ENCODE data around the gene NIPAL1. TPM values are rescaled to one million over a fixed set of nuclear protein-coding genes. Genes with fewer than 3 reads are reported as not detected.

Gene NIPAL1
- polyA plus RNA-seq, 4 donors: 2.2 to 37.4 (median 4.4) TPM

- H3K4me1 ChIP-seq (ENCODE audit: control insufficient read depth in 3 of 3, insufficient read depth in 2 of 3, low read depth in 1 of 3, low read length in 2 of 3): peaks cover 0 to 28% (median 4%) of the 10 kb centered on the region in 3 donors
- no peak for FAIRE-seq
- DNase-seq: no peak
- peaks cover 0 to 1% (median under 1%) of the 10 kb centered on the region in 3 donors for H3K36me3 ChIP-seq (ENCODE audit: control insufficient read depth in 3 of 3, insufficient read depth in 2 of 3, low read depth in 1 of 3, low read length in 3 of 3)
- 19 to 62% (median 36%) methylated on average over 5 of the region's 5 CpGs for WGBS, 3 donors
- peaks cover 0 to 9% (median 3%) of the 10 kb centered on the region in 3 donors for H3K27me3 ChIP-seq (ENCODE audit: control insufficient read depth in 3 of 3, insufficient read depth in 3 of 3, low read length in 3 of 3)
- H3K4me3 ChIP-seq (ENCODE audit: low read depth in 1 of 3, low read length in 3 of 3): peak overlapping the region in 2 of 3 donors; percentile 56 to 75
- peaks cover 0 to 11% of the 10 kb centered on the region in 2 donors for H3K9me3 ChIP-seq (ENCODE audit: control insufficient read depth in 2 of 2, insufficient read depth in 1 of 2, low read depth in 1 of 2, low read length in 1 of 2)
- H3K27ac ChIP-seq (ENCODE audit: low read depth in 1 of 3, low read length in 2 of 3): peak overlapping the region; percentile 72 to 100 (median 74)
Measured at GRCh38 chr4:48015678-48016077, 894 bp upstream of the NIPAL1 start.

DNA sequence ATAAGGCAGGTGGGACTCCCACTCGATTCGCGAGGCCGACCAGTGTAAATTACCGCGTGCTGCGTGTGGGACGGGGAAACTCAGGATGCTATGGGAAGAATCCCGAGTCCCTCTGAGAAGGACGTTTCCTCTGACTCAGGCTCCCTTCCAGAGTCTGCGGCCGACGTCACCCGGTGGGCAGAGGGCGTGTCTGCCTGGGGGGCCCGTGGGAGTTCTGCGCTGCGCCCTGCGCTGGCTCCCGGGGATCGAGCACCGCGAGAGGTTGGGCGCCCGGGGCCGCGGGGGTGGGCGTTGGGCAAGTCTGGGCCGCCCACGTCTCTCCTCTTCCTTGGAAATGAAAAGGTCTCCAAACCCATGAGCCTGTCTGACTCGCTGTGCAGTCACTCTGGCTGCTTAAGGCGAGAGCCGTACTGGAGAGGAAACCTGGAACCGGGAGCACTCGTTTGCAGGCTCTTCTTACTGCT is 568 bp downstream of the NIPAL1 start:
- H3K9me3 ChIP-seq (ENCODE audit: control insufficient read depth in 2 of 2, insufficient read depth in 1 of 2, low read depth in 1 of 2, low read length in 1 of 2): peaks cover 0 to 11% of the 10 kb centered on the region in 2 donors
- peak; percentile 79 to 89 for DNase-seq
- H3K27me3 ChIP-seq (ENCODE audit: control insufficient read depth in 3 of 3, insufficient read depth in 3 of 3, low read length in 3 of 3): peaks cover 0 to 9% (median 3%) of the 10 kb centered on the region in 3 donors
- H3K4me3 ChIP-seq (ENCODE audit: low read depth in 1 of 3, low read length in 3 of 3): peak overlapping the region; percentile 56 to 75 (median 70)
- 0 to 2% (median 1%) methylated on average over 34 to 35 of the region's 35 CpGs for WGBS, 3 donors
- no peaks in the 10 kb centered on the region for H3K36me3 ChIP-seq (ENCODE audit: control insufficient read depth in 3 of 3, insufficient read depth in 2 of 3, low read depth in 1 of 3, low read length in 3 of 3)
- peak overlapping the region; percentile 77 to 100 (median 93) for H3K27ac ChIP-seq (ENCODE audit: low read depth in 1 of 3, low read length in 2 of 3)
- FAIRE-seq: no peak
- H3K4me1 ChIP-seq (ENCODE audit: control insufficient read depth in 3 of 3, insufficient read depth in 2 of 3, low read depth in 1 of 3, low read length in 2 of 3): peaks cover 0 to 38% (median 4%) of the 10 kb centered on the region in 3 donors

GRCh38 chr4:48018112-48018511 is 1.5 kb downstream of the NIPAL1 start:
- Histone ChIP-seq H3K4me3 (ENCODE audit: low read depth in 1 of 3, low read length in 3 of 3) (peak overlapping the region in 2 of 3 donors; percentile 56 to 75), H3K4me1 (ENCODE audit: control insufficient read depth in 3 of 3, insufficient read depth in 2 of 3, low read depth in 1 of 3, low read length in 2 of 3) (peaks cover 0 to 46% (median 4%) of the 10 kb centered on the region in 3 donors)

DNA sequence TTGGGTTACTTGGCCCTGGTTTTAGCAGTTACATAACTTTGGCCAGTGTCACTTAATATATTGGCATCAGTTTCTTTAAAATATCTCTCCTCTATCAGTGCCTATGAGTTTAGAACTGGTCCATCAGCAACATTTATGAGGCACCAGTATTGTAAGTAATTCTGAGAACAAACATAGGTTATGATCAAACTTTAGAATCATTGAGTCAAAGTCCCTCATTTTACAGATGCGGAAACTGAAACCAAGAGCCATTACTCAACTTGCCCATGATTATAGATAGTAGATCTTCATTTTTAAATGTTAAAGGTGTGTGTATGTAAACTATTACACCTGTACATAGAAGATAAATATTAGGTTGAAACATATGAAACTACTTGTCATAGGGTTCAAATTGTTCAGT is 4.5 kb downstream of the NIPAL1 start:
- Histone ChIP-seq H3K4me1 (ENCODE audit: control insufficient read depth in 3 of 3, insufficient read depth in 2 of 3, low read depth in 1 of 3, low read length in 2 of 3) (peaks cover 0 to 40% (median 4%) of the 10 kb centered on the region in 3 donors), H3K36me3 (ENCODE audit: control insufficient read depth in 3 of 3, insufficient read depth in 2 of 3, low read depth in 1 of 3, low read length in 3 of 3) (peaks cover 0 to 13% (median 0%) of the 10 kb centered on the region in 3 donors), H3K9me3 (ENCODE audit: control insufficient read depth in 2 of 2, insufficient read depth in 1 of 2, low read depth in 1 of 2, low read length in 1 of 2) (no peaks in the 10 kb centered on the region), H3K27ac (ENCODE audit: low read depth in 1 of 3, low read length in 2 of 3) (peak overlapping the region in 1 of 3 donors; percentile 100), H3K4me3 (ENCODE audit: low read depth in 1 of 3, low read length in 3 of 3) (no peak overlapping the region), H3K27me3 (ENCODE audit: control insufficient read depth in 3 of 3, insufficient read depth in 3 of 3, low read length in 3 of 3) (peaks cover 0 to 9% (median 2%) of the 10 kb centered on the region in 3 donors)
- 0 to 79% (median 12%) methylated on average over 1 of the region's 1 CpG for whole genome bisulfite sequencing, 3 donors
- DNase-seq (peak in 1 of 2 donors; percentile 42), FAIRE-seq (no peak)

More at GRCh38 chr4:48018112-48018511, 1.5 kb downstream of the NIPAL1 start:
- Histone ChIP-seq H3K27me3 (ENCODE audit: control insufficient read depth in 3 of 3, insufficient read depth in 3 of 3, low read length in 3 of 3) (peaks cover 0 to 9% (median 2%) of the 10 kb centered on the region in 3 donors), H3K27ac (ENCODE audit: low read depth in 1 of 3, low read length in 2 of 3) (peak overlapping the region in 1 of 3 donors; percentile 100), H3K36me3 (ENCODE audit: control insufficient read depth in 3 of 3, insufficient read depth in 2 of 3, low read depth in 1 of 3, low read length in 3 of 3) (no peaks in the 10 kb centered on the region), H3K9me3 (ENCODE audit: control insufficient read depth in 2 of 2, insufficient read depth in 1 of 2, low read depth in 1 of 2, low read length in 1 of 2) (peaks cover 0 to 8% of the 10 kb centered on the region in 2 donors)
- peak; percentile 29 to 37 for DNase-seq
- FAIRE-seq: no peak
- 21 to 56% (median 33%) methylated on average over 2 of the region's 2 CpGs for WGBS, 3 donors

GRCh38 chr4:48022192-48022799 is 5.7 kb downstream of the NIPAL1 start:
- Histone ChIP-seq H3K27ac (ENCODE audit: low read depth in 1 of 3, low read length in 2 of 3) (peak overlapping the region in 1 of 3 donors; percentile 100), H3K4me1 (ENCODE audit: control insufficient read depth in 3 of 3, insufficient read depth in 2 of 3, low read depth in 1 of 3, low read length in 2 of 3) (peaks cover 0 to 40% (median 4%) of the 10 kb centered on the region in 3 donors), H3K36me3 (ENCODE audit: control insufficient read depth in 3 of 3, insufficient read depth in 2 of 3, low read depth in 1 of 3, low read length in 3 of 3) (peaks cover 0 to 17% (median 0%) of the 10 kb centered on the region in 3 donors), H3K27me3 (ENCODE audit: control insufficient read depth in 3 of 3, insufficient read depth in 3 of 3, low read length in 3 of 3) (peaks cover 0 to 3% (median 0%) of the 10 kb centered on the region in 3 donors), H3K4me3 (ENCODE audit: low read depth in 1 of 3, low read length in 3 of 3) (no peak overlapping the region), H3K9me3 (ENCODE audit: control insufficient read depth in 2 of 2, insufficient read depth in 1 of 2, low read depth in 1 of 2, low read length in 1 of 2) (no peaks in the 10 kb centered on the region)
- 17 to 51% (median 35%) methylated on average over 3 of the region's 3 CpGs for WGBS, 3 donors
- no peak for FAIRE-seq
- DNase-seq: peak; percentile 68 to 81

GRCh38 chr4:48024522-48024921 is 8.0 kb downstream of the NIPAL1 start:
- whole genome bisulfite sequencing, 3 donors: 70 to 90% (median 80%) methylated on average over 4 of the region's 4 CpGs
- no peak for FAIRE-seq
- peaks cover 0 to 17% (median 0%) of the 10 kb centered on the region in 3 donors for H3K36me3 ChIP-seq (ENCODE audit: control insufficient read depth in 3 of 3, insufficient read depth in 2 of 3, low read depth in 1 of 3, low read length in 3 of 3)
- DNase-seq: no peak
- no peaks in the 10 kb centered on the region for H3K9me3 ChIP-seq (ENCODE audit: control insufficient read depth in 2 of 2, insufficient read depth in 1 of 2, low read depth in 1 of 2, low read length in 1 of 2)
- no peak overlapping the region for H3K4me3 ChIP-seq (ENCODE audit: low read depth in 1 of 3, low read length in 3 of 3)
- no peak overlapping the region for H3K27ac ChIP-seq (ENCODE audit: low read depth in 1 of 3, low read length in 2 of 3)
- peaks cover 0 to 29% (median 2%) of the 10 kb centered on the region in 3 donors for H3K4me1 ChIP-seq (ENCODE audit: control insufficient read depth in 3 of 3, insufficient read depth in 2 of 3, low read depth in 1 of 3, low read length in 2 of 3)
- H3K27me3 ChIP-seq (ENCODE audit: control insufficient read depth in 3 of 3, insufficient read depth in 3 of 3, low read length in 3 of 3): no peaks in the 10 kb centered on the region

DNA sequence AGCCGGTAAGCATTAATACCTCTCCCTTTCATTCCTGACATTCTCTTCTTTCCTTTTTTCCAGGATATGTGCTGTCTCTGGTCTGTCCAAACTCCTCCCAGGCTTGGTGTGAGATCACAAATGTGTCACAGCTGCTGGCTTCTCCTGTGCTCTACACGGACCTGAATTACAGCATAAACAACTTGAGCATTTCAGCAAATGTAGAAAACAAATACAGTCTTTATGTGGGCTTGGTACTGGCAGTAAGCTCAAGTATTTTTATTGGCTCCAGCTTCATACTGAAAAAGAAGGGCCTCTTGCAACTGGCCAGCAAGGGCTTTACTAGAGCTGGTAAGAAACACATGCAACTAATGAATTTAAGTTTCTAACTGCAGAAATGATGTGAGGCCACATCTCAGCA is 8.4 kb downstream of the NIPAL1 start:
- WGBS, 3 donors: 41 to 51% (median 45%) methylated on average over 2 of the region's 2 CpGs
- Histone ChIP-seq H3K9me3 (ENCODE audit: control insufficient read depth in 2 of 2, insufficient read depth in 1 of 2, low read depth in 1 of 2, low read length in 1 of 2) (no peaks in the 10 kb centered on the region), H3K27me3 (ENCODE audit: control insufficient read depth in 3 of 3, insufficient read depth in 3 of 3, low read length in 3 of 3) (no peaks in the 10 kb centered on the region), H3K36me3 (ENCODE audit: control insufficient read depth in 3 of 3, insufficient read depth in 2 of 3, low read depth in 1 of 3, low read length in 3 of 3) (peaks cover 0 to 17% (median 0%) of the 10 kb centered on the region in 3 donors), H3K27ac (ENCODE audit: low read depth in 1 of 3, low read length in 2 of 3) (no peak overlapping the region), H3K4me1 (ENCODE audit: control insufficient read depth in 3 of 3, insufficient read depth in 2 of 3, low read depth in 1 of 3, low read length in 2 of 3) (peaks cover 0 to 25% (median 0%) of the 10 kb centered on the region in 3 donors), H3K4me3 (ENCODE audit: low read depth in 1 of 3, low read length in 3 of 3) (no peak overlapping the region)
- no peak for FAIRE-seq
- no peak for DNase-seq

GRCh38 chr4:48027653-48028052 is 11.1 kb downstream of the NIPAL1 start:
- no peak for DNase-seq
- H3K4me3 ChIP-seq (ENCODE audit: low read depth in 1 of 3, low read length in 3 of 3): no peak overlapping the region
- no peaks in the 10 kb centered on the region for H3K27me3 ChIP-seq (ENCODE audit: control insufficient read depth in 3 of 3, insufficient read depth in 3 of 3, low read length in 3 of 3)
- H3K9me3 ChIP-seq (ENCODE audit: control insufficient read depth in 2 of 2, insufficient read depth in 1 of 2, low read depth in 1 of 2, low read length in 1 of 2): no peaks in the 10 kb centered on the region
- peaks cover 0 to 17% (median 0%) of the 10 kb centered on the region in 3 donors for H3K36me3 ChIP-seq (ENCODE audit: control insufficient read depth in 3 of 3, insufficient read depth in 2 of 3, low read depth in 1 of 3, low read length in 3 of 3)
- H3K4me1 ChIP-seq (ENCODE audit: control insufficient read depth in 3 of 3, insufficient read depth in 2 of 3, low read depth in 1 of 3, low read length in 2 of 3): peaks cover 0 to 18% (median 0%) of the 10 kb centered on the region in 3 donors
- H3K27ac ChIP-seq (ENCODE audit: low read depth in 1 of 3, low read length in 2 of 3): no peak overlapping the region
- FAIRE-seq: no peak
